Stimulated activated CD4-positive, alpha-beta T cell treated with anti-CD3 and anti-CD28 coated beads, Interleukin-15, amount 100 ng/mL, for 48 hours (primary cell): ENCODE results near the gene CASR.

Source experiments
- DNase-seq, 2 donors: peaks; one replicate each; pipeline ENCODE4 v3.0.0-alpha.2; 2020; ENCODE audit warnings: low read depth in 2 of 2

Gene CASR

GRCh38 chr3:122215592-122216298, 32.3 kb downstream of the CASR start:
- no peak for DNase-seq

GRCh38 chr3:122217901-122218300, 34.4 kb downstream of the CASR start:
- DNase-seq, result no peak

- no peak for DNase-seq
These were observed 35.9 kb downstream of the CASR start for GRCh38 chr3:122219242-122219872.

- no peak for DNase-seq
These were observed 43.7 kb downstream of the CASR start for GRCh38 chr3:122227036-122227781.

GRCh38 chr3:122230174-122230573, 46.7 kb downstream of the CASR start:
- no peak for DNase-seq

- no peak for DNase-seq
These were observed 48.1 kb downstream of the CASR start for GRCh38 chr3:122231465-122232157.

GRCh38 chr3:122232485-122232884, 49.0 kb downstream of the CASR start:
- DNase-seq, result no peak

GRCh38 chr3:122233101-122233952, 49.9 kb downstream of the CASR start:
- no peak for DNase-seq

GRCh38 chr3:122234117-122234516, 50.6 kb downstream of the CASR start:
- no peak for DNase-seq

- no peak for DNase-seq
These were observed 51.7 kb downstream of the CASR start for GRCh38 chr3:122235147-122235546.

- DNase-seq, result no peak
These were observed 55.6 kb downstream of the CASR start for GRCh38 chr3:122239112-122239511.

GRCh38 chr3:122245513-122246174, 62.2 kb downstream of the CASR start:
- no peak for DNase-seq

GRCh38 chr3:122246199-122246598, 62.7 kb downstream of the CASR start:
- no peak for DNase-seq

GRCh38 chr3:122247087-122247824, 63.8 kb downstream of the CASR start:
- no peak for DNase-seq

GRCh38 chr3:122247825-122248185, 64.3 kb downstream of the CASR start:
- DNase-seq, result no peak

GRCh38 chr3:122251428-122251827, 68.0 kb downstream of the CASR start:
- no peak for DNase-seq

GRCh38 chr3:122253581-122253980, 70.1 kb downstream of the CASR start:
- DNase-seq, result no peak

GRCh38 chr3:122255757-122256439, 72.4 kb downstream of the CASR start:
- DNase-seq, result no peak

- DNase-seq, result no peak
These were observed 74.3 kb downstream of the CASR start for GRCh38 chr3:122257644-122258364.
